LNCAP (cell line): Measurements from ENCODE around the gene WDR33.

Experiments
- CTCF ChIP-seq: fragments of 450-650 bp; IDR thresholded peaks from 2 replicates; pipeline ENCODE4 v1.5.1; 2017; ENCODE audit warnings: mild to moderate bottlenecking

WDR33 gene

GRCh38 chr2:127715778-127716449, 95.1 kb downstream of the WDR33 start:
- TF ChIP-seq CTCF: no peak

- no peak for TF ChIP-seq CTCF
These were observed 97.4 kb downstream of the WDR33 start for GRCh38 chr2:127713562-127713961.

GRCh38 chr2:127712999-127713398, 98.0 kb downstream of the WDR33 start:
- no peak for TF ChIP-seq CTCF

GRCh38 chr2:127709336-127709735, 101.6 kb downstream of the WDR33 start:
- no peak for TF ChIP-seq CTCF

- no peak for TF ChIP-seq CTCF
These were observed 102.9 kb downstream of the WDR33 start for GRCh38 chr2:127707890-127708648.

- no peak for TF ChIP-seq CTCF
These were observed 104.6 kb downstream of the WDR33 start for GRCh38 chr2:127706215-127706990.

- no peak for TF ChIP-seq CTCF
These were observed 105.4 kb downstream of the WDR33 start for GRCh38 chr2:127705391-127706065.
